ENCODE measurements around the gene SNAPC5.
"Not testable (repeated sequence)": the region's sequence is repeated elsewhere in the genome, so short reads cannot be mapped to it uniquely, and the experiment has no call there.

The SNAPC5 gene, protein sequence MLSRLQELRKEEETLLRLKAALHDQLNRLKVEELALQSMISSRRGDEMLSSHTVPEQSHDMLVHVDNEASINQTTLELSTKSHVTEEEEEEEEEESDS

DNA sequence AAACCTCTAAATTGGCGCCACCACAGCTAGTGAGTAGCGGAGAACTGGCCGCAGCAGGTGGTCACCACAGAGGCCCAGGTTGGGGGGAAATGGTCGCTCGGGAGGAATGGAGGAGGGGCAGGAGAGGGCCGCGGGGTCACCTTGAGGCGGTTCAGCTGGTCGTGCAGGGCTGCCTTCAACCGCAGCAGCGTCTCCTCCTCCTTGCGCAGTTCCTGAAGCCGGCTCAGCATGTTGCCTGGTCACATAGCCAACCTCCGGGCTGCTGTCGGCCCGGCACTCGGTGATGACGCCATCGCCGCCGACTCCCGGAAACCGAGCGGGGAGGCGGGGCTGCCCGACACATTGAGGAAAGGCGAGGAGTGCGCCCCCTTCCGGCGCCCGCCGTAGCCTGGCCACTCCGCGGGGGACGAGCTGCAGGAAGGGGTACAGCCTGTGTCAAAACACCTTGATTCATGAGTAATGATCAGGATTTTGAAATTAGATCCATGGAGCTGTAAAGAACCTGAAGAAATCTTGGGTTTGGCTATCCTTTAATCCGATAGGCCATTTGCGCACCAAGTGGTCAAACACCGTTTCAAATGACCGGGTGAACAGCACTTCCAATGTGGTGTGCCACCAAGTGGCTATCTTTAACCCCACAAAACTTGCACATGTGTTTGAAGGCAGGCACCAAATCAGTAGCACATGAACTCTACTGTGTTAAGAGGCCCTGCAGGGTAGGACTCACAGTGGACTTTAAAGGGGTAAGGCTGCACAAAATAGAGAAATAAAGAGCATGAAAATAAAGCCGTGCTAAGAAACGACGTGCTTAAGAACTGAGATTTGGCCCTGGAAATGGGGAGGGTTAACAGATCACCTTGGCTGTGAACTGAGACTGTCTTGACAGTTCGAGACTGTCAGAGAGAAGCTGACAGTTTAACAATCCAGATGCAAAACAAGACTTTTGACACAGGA, at the start of gene SNAPC5:
TSS of gene SNAPC5 (minus strand) at position 261 of the 954 bp plus-strand sequence. CDS start at position 230, 31 bp downstream.
- DNase-seq, result peak; percentile 77

DNA sequence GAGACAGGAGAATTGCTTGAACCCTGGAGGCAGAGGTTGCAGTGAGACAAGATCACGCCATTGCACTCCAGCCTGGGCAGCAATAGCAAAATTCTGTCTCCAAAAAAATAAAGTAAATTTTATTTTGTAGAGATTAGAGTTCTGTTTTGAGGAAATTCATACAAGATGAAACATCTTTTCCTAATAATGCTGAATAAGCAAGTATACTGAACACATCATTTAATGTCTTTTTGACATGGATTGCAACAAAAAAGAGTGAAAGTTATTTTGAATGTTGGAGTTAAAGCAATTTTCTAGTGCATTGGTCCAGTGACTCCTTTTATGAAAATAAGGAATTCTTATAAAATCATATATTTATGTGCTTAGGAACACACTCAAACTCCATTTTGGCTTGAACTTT, 47.7 kb upstream of the SNAPC5 start:
- DNase-seq, result no peak

DNA sequence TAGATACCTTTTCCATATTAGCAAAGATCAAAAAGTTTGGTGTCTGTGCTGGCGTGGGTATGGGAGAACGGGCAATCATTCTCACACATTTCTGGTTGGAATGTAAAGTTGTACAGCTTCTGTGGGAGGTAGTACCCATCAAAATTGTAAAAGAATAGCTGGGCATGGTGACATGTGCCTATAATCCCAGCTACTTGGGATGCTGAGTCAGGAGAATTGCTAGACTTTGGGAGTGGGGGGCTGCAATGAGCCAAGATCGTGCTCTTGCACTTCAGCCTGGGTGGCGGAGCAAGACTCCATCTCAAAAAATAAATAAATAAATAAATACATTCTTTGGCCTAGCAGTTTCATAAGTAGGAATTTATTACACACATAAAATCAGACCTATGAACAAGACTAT, 45.3 kb upstream of the SNAPC5 start:
- no peak for DNase-seq

DNA sequence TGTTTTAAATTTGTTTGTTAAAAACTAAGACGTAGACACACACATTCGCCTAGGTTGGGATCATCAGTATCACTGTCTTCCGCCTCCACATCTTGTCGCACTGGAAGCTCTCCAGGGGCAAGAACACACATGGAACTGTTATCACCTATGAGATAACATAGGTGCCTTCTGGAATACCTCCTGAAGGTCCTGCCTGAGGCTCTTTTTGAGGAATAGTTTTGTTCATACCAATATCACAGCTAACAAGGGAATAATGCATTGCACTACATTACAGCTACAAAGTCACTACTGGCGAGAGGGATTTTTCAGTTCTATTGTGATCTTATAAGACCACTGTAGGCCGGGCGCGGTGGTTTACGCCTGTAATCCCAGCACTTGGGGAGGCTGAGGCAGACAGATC, 37.5 kb upstream of the SNAPC5 start:
- no peak for DNase-seq

DNA sequence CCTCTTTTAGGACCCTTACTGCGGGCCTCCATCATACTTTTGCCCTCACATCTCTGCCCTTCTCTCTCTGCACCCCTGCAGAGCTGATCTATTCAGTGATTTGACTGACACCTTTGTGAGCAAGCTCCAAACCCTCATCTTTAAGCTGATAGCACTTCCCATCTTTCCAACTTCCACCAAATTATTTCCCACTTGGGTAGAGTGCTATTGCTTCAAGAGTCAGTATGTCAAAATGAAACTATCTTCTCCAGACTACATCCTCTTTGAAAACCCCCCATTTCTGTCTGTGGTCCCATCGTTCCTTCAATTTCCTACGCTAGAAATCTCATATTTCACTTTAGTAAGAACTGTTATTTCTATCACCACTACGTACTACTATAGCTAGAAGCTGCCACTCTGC, 27.3 kb upstream of the SNAPC5 start:
- DNase-seq, result no peak

DNA sequence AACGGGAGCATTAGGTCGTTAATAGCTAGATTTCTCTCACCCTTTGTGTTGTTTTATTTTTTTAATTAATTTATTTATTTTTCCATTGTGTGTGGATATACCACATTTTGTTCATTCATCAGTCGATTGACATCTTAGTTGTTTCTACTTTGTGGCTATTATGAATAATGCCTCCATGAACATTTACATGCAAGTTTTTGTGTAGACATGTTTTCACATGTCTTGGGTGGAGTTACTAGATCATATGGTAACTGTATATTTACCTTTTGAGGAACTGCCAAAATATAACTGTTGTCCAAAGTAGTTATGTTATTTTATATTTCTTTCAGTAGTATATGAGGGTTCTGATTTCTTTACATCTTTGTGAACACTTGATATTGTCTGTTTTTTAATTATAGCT, 26.4 kb upstream of the SNAPC5 start:
- no peak for DNase-seq

DNA sequence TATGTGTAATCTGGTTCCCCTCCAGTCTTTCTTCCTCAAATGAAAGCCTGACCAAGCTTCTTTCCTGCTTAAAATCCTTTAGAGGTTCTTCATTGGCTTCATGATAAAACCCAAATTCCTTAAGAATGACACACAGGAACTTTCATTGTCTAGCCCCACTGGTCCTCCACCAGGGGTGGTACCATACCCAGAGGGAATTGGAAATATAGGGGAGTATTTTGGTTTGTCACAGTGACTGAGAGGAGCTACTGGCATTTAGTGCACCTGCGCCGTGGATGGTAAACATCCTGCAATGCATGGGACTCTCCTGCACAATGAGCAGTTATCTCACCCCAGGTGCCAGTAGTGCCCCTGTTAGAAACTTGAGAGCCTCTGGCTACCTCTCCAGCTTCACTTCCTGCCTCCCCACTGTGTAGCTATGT, 18.4 kb upstream of the SNAPC5 start:
- DNase-seq, result no peak

DNA sequence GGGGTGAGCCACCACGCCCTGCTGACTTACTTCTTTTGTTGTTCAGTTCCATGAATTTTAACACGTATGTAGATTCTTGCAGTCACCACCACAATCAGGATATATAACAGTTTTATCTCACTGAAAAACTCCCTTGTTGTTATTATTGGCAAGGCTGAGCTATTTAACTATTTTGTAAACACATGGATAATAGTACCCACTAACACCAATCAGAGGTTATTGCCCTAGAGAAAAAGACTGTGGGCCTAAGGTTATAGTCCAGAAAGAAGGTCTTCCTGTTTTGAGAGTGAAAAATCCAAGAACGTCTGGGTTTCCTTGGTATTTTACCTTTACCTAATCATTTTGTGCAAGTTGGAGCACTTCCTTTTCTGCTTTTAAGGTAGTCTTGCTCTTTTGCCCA, 17.0 kb upstream of the SNAPC5 start:
- DNase-seq, result no peak

DNA sequence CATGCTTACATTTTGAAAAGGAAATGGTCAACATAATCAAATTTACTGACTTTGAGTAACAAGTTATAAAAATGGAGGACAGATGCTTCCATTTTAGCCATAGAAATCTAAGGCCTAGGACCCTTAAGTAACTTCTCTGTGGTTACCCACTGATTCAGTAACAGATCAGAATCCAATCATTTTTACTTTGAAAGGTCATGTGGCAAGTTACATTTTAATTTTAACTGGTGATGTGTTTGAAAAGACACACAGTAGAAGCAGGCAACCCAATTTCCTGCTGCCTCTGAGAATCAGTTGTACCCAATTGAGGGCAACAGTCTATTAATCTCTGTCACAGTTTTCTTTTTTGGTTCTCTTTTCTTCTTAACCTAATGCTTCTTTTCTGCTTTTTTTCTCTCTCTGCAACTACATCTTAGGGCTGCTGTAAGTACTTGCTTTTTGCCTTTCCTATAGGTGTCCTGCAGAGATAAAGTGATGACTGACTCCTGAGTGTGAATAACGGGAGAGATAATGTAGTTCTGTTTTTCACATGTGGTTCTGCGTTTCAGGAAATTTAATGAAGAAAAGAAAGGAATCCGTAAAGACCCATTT, 10.8 kb upstream of the SNAPC5 start:
- DNase-seq, result no peak

DNA sequence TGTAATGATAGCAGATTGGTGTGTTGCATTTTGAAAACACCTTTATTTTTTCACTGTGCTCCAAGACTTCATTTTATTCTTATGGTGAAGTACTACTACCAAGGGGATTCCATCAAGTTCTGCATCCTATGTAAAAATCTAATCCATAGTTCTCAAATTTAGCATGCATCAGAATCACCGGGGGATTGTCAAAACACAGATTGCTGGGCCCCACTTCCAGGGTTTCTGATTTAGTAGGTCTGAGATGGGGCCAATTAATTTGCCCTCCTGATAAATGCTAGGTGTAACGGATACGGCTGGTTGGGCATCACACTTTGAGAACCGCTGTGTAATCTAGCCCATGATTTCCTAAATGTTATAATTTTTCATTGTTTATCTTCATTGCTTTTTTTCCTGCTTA, 8.3 kb upstream of the SNAPC5 start:
- DNase-seq, result no peak

DNA sequence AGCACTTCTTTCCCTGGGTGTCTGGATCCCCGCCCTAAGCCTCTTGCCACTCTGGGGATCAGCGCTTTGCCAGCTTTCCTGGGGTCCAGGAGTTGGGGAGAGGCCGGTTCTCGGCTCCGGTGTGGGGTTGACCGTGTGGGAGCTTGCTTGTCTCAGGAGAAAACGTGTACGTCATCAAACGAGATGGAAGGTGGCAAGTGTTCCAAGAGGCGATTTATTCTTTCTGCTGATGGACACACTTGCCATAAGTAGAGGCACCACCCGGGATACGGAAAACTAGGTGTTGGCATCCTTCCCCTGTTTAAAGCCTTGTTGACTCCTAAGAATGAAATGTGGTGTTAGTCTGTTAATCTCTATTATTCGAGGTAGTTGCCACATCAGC, 7.9 kb upstream of the SNAPC5 start:
- no peak for DNase-seq

DNA sequence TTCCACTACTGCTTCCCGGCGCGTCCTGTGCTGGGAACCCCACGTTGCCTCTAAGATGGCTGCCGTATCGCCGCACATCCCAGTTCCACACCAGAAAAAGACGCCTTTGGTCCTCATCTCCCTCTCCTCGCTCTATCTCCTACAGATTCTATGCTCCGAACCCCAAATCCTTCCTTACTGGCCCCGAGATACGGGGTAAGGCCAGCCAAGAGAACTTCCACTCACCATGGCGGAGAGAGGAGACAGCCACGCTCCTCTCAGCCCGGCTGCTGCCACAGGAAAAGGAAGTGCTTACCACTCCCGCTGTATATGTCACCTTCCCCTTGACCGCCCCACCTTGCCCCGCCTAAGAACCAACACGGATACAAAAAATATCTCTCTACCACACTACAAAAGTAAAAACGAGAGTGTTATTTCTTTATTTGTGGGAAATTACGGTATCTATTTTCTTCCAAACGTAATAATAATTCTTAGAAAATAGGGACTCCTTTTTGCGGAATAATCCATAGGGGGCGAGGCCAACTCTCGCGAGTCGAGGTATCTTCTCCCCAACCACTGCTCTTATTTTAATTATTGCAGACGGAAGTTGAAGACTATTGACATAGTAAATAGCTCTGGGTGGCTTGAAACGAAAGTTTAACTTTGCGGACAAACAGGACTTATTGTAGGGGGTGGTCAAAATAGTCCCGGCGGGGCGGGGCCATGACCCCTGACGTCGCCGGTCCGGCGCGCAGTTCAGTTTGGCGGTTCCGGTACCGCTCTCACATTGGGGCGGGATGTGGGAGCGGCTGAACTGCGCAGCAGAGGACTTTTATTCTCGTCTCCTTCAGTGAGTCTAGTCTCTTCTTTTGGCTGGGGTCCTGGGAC, 7.2 kb upstream of the SNAPC5 start, which contains the start of the genes RPL4 and ZWILCH:
TSS of gene RPL4 (minus strand) at position 293 of the 867 bp plus-strand sequence. CDS start at position 228, 65 bp downstream.
TSS of gene ZWILCH (plus strand) at position 764 of the 867 bp plus-strand sequence. CDS start at position 777, 13 bp downstream.
- DNase-seq, result peak; percentile 68

DNA sequence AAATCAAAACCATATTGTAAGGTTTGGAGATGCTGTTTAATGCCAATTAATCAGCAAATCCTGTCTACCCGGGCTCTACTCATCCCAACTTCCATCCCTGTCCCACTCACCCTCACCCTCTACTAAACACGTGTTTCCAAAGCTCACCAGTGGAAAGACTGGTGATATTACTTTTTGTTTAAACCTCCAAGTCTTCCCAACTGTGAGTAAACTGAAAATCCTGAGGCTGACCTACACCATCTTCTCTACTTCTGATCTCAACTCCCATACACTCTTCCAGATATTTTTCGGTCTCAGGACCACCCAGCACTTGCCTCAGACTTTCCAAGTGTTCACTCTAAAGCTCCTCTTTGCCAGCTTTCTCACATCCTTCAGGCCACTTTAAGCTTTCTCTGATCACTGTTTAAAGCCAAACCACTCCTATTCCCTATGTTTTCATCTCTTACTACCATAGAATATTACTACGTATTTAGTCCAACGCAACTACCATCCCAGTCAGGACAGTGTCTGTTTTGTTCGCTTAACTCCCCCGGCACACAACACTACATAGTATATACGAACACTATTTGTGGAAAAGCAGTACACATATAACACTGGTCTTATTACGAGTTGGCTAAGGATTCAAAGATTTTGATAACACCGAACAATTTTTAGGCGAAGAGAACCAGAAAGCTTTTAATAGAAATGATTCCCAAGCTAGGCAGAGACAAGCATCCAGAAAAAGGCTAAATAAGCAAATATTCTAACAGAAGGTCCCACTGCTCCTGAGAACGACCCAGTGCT, 6.4 kb upstream of the SNAPC5 start:
- no peak for DNase-seq

DNA sequence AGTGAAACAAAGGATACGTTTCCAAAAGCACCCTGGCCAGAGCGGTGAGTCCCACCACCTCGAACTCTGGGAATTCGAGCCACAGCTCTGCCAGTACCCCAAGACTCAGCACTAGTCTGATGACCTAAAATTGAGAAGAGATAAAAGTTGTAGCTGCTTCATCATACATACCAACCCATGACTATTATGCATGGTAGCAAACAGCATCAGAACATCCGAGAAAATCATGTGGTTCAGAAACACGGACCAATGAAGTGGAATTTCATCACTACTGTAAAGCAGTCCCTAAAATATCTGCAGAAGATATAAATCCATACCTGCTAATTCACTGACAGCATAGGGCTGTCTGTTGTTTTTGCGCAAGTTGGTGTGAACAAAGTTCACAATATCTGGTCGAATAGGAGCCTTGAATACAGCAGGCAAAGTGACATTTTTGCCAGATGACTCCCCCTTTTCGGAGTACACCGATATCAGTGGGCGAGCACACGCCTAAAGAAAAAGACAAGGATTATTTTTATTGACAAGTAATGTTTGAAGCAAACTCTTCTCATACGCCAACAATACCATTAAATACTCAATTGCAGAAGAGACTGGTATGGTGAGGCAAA, 5.6 kb upstream of the SNAPC5 start:
- not testable (repeated sequence) for DNase-seq

DNA sequence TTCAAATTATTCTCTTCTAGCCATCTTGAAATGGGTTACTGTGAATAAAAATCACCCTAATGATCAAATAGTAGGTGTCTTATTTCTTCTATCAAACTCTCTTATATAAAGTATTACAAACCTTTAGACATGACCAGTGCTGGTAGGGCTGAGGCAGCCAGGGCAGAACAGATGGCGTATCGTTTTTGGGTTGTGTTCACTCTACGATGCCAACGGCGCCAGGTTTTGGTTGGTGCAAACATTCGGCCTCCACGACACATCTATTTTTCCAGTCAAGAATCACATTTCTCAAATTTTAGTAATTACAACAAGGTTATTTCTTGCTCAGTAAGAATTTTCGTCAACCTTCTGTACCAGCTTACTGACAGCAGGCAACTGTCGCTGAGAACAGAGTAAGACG, 4.9 kb upstream of the SNAPC5 start:
- DNase-seq, result no peak

DNA sequence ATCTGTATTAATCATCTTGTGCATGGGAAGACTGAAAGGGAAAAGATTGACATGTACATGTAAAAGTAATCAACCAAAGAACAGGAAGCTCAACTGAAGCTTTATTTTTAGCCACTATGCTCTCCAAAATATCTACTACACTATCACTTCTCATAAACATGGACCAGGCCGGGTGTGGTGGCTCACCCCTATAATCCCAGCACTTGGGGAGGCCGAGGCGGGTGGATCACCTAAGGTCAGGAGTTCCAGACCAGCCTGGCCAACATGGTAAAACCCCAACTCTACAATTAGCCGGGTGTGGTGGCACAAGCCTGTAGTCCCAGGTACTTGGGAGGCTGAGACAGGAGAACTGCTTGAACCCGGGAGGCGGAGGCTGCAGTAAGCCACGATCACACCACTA, 2.8 kb upstream of the SNAPC5 start:
- not testable (repeated sequence) for DNase-seq

DNA sequence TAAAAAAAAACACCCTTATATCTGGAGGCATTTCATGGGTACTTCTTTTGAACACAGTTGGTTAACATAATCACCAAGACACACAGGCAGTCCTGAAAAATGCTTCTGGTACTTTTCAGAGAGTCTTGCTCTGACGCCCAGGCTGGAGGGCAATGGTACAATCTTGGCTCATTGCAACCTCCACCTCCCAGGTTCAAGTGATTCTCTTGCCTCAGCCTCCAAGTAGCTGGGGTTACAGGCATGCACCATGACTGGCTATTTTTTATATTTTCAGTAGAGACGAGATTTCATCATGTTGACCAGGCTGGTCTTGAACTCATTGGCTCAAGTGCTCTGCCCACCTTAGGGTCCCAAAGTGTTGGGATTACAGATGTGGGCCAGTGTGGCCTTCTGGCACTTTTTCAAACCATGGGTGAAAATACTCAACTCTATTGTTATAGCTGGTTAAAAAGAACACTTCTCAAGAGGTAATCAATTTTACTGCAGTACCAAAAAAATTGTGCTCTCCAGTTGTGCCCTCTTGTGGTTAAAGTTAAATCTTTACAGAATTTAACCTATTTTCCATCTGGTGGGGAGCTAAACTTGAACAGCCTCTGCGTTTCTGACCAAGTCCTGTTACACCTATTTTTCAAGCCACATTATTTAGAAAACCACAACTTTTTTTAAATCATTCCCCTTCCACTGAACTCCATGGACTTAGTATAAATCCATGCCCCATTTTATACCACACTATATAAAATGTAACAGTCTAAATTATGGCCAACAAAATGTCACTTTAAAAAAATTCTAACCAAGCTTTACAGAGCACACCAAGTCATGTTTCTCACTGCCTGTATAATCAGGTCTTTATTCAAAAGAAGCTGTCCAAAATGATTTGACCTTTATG, 1.2 kb upstream of the SNAPC5 start:
- peak; percentile 14 for DNase-seq

DNA sequence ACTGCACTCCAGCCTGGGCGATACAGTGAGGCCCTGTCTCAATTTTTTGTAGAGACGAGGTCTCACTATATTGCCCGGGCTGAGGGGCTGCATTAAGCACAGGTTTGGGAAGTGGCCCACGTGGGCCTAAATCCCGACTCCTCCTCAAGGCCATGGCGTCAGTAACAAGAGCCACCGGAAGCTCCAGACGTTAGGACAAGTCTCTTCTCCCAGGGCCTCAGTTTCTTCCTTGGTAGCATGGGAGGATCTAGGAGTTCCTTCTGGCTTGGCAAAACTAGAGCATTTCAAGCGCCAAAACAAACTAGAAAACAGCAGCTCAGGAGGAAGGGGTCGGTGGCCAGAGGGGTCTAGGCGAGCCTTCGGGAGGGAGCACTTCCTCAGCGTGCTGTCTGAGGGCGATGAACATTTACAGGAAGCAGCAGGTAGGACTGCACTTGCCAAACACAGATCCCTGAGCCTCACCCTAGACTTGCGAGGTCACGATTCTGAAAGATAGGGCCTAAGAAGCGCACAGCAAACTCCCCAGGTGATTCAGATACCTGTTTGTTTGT, 536 bp downstream of the SNAPC5 start:
- no peak for DNase-seq

DNA sequence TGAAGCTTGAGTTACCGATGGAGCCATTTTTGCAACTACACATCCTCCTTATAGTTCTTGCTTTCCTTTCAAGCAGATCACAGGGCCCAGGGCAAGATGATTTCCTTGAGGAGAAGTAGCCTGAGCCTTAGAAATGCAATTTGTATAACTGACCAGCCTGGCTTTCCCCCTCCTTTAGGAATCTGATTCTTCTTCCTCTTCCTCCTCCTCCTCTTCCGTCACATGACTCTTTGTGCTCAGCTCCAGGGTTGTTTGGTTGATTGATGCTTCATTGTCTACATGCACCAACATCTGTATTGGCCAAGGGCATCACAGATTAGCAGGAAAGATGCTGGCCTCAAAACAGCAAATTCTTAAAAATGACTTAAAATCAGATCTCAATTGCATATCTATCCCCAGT, 3.3 kb downstream of the SNAPC5 start:
- DNase-seq, result no peak

DNA sequence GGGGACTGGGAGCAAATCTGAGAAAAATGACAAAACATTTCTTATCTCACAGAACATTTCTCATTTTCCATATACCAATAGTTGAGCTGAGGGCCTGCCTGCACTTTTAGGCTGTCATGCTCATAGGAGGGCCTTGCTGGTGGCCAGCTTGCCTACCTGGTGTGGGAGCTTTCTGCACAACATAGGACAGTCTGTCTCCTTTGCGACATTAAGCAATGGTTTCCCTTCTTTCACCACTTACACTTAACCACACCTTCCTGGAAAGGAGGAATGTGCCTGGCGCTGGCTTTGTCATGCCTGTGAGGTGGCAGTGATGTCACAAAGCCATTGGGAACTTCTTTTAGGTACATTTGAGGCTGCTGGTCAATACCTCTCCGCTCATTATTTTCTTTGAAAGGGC, 5.7 kb downstream of the SNAPC5 start:
- DNase-seq, result no peak

Data from NCI-H446 treated with DMSO at 0.1 percent for 48 hours (cell line).